NCI-H460 (cell line): ENCODE results near the gene NTSR1. TPM values are rescaled to one million over a fixed set of nuclear protein-coding genes. Genes with fewer than 3 reads are reported as not detected.

ENCODE experiments used
- DNase-seq: peaks from one replicate; pipeline ENCODE4 v3.0.0-alpha.2; 2016; ENCODE audit warnings: low read depth; ENCODE audit errors: extremely low read depth
- total RNA-seq: library from RNA; depleted of rRNA; stranded (reverse); fragments of >200 nt; shearing (Covaris generic); gene quantifications from 2 replicates; pipeline ENCODE4 v1.2.3, GENCODE V29; 2014

Gene NTSR1
- total RNA-seq, 1 experiment from 2014 or later = 19.3 TPM

DNA sequence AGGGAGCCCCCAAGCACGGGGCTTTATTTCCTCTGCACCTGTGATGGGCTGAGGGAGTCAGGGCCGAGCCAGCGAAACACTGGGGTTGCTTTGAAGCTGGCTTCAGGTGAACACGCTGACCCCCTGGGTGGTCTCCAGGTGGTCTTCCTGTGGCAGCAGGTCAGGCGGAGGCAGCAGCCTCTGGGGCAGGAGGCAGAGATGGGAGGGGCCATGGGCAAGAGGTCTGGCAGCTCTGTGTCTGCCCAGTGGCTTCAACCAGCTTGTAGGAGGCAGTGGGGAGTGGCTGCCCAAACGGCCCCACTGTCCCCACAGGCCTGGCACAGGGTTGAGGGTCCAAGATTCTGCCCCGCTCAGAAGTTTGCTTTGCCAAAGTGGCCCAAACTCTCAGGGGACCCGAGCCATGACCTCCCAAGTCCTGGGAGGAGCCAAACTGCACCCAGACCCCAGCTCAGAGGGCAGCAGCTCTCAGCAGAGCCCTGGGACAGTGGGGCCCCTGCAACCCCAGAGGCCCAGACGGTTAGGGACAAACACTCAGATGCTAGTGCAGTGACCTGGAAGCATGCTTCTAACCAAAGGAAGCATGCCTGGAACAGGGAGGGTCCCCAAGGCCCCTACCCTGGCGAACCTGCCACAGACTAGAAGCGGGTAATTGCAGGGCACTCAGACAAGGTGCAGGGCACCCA lies 15.3 kb downstream of the NTSR1 start:
- DNase-seq = no peak

DNA sequence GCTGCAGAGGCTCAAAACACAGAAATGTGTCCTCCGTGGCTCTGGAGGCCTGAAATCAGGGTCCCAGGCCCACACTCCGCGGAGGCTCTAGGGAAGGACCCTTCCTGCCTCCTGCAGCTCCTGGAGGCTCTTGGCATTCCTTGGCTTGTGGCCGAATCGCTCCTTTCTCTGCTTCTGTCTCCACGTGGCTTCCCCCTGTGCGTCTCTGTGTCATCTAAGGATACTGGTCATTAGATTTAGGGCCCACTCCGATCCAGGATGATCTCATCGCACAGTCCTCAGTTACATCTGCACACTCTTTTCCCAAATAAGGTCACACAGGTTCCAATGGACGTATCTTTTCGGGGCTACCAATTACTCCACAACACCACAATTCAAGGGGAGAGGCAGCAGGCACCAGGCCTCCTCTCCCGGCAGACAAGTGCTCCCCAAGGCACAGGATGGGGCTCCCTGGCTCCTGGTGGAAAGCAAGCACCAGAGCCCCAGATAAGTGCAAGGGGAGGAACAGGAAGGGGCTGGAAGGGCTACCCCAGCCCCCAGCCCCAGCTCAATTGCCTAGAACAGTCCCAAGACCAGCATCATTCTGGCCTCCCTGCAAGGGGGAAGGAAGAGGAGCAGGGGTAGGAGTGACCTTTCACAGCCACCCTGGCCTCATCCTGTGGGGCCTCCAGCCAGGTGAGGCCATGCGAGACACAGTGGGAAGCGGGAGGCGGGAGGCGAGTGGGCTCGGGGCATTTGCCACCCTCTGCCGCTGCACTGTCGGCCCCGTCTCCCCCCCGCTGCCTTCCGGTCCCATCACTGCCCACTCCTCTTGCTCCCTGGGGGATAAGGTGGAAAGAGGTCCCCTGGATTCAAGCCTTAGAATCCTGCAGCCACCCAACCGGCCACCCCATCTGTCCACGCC lies 16.3 kb downstream of the NTSR1 start:
- no peak for DNase-seq

DNA sequence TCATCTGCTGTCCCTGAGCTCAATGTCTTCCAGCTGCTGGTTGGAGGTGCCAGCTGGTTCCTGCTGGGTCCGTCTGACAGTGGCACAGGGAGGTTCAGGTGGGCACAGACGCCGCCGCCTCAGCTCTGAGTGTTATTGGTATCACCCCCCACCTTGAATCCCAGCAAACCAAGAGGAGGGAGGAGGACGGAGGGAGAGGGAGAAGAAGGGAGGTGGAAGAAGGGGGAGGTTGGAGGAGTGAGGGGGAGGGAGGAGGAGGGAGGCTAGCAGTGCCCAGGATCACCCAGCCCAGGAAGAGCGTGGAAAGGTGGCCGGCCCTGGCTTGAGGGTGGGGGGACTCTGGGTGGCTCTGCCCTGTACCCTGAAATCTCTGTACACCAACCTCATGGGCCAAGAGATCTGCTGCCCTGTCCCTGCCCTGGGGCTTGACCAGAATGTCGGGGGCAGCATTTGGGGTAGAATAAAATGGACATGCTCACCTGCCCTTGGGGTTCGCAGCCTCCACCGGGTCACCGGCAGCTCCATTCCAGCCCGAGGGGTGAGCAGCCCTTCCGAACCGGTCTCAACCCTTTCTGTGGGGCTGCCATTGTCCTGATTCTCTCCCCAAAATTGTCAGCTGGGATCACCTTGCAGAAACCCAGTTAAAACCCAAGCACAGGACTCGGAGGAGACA lies 17.1 kb downstream of the NTSR1 start:
- DNase-seq = no peak

DNA sequence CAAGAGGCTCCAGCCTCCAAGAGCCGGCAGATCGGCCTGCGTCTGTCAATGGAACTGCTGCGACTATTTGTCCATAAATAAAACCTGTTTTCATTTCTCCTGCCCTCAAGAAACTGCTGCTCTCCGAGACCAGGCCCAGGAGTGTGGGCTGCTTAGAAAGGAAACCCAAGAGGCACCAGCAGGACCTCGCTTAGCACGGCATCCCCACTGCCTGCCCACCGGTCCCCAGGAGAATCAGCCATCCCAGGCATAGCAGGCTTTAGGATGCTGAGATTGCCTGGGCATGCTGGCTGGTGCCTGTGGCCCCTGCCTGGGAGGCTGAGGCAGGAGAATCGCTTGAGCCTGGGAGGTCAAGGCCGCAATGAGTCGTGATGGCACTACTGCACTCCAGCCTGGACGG lies 17.6 kb downstream of the NTSR1 start:
- DNase-seq = no peak

DNA sequence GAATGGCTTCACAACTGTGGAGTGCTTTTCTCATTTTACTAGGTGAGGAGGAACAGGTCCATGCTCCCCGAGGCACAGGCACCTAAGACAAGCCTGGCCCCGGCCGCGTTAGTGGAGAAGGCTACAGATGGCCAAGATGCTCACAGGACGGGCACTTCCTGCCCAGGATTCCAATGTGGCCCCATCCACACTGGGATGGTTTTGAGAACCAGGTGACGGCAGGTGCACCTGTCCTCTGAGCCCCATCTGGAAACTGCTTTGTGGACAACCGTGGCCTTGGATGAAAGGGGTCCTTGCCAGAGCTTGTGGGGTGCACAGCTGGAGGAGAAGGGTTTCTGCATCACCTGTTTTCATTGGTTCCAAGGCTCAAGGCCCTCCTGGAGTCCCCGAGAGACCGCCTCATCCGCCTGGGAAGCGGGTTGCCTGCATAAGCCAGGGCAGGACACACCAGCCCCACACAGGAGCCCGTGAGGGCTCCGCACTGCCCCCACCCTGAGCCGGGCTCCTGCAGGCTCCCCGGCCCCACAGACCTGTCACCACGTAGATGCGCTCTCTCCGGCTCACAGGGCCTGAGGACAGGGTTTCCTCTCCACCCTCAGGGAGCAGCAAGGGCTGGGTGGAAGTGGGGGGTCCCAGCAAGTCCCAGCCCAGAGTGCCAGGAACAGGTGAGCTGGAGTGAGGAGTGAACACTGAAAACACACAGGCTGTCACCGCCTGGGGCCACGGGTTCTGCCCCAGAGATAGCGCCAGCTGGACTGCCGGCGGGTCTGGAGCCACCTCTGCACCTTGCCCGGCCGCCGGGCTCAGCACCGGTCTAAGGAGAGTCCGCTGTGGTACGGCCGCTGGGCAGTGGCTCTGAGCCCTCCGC lies 18.3 kb downstream of the NTSR1 start:
- no peak for DNase-seq

DNA sequence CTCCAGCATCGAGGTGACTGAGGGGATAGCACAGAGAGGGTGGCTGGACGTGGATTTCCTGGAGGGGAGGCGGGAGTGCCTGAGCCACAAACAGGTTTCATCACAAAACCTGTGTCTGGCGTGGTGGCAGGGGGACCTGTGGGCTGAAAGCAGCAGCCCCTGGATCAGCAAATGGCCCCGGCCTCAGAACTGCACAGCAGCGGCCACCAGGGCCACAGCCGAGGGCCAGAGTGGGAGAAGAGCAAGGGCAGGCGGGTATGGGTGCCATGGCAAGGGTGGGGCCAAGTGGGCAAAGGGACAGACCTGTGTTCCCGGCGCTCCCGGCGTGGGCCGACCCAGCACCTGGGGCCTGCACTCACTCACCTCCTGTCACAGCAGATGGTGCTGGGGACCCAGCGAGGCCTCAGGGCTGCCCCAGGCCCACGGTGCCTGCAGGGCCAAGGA lies 19.0 kb downstream of the NTSR1 start:
- DNase-seq = no peak

DNA sequence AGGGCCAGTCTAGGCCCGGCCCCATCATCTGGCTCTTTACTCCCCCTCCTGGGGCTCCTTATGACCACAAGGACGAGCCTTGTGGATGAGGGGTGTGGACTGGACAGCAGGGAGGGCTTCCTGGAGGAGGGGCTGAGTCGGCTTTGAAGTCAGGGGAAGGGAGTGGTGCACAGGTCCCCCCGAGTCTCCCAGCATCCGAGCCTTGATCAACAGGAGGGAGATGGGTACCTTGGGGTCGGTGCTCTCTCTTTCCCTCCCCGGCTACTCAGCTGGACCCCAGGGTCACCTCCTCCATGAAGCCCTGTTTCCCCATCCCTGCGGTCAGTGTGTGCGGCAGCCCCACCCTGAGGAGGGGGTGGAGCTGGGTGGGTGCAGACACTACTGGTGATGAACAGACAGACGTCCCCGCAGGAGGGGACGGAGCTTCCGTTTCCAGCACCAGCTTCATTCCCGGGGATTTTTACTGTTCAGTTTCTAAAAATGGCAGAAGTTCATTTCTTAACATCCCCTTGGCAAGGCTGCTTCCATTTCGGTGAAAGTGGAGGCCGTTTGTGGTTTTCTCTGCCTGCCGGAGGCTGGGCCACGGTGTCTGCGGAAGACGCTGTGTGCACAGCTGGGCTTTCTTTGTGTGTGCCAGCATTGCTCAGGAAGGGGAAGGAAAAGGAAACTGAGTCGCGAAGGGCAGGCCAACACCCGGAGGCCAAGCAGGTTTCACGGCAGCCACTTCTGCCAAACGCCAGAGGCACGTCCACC lies 19.6 kb downstream of the NTSR1 start:
- no peak for DNase-seq

DNA sequence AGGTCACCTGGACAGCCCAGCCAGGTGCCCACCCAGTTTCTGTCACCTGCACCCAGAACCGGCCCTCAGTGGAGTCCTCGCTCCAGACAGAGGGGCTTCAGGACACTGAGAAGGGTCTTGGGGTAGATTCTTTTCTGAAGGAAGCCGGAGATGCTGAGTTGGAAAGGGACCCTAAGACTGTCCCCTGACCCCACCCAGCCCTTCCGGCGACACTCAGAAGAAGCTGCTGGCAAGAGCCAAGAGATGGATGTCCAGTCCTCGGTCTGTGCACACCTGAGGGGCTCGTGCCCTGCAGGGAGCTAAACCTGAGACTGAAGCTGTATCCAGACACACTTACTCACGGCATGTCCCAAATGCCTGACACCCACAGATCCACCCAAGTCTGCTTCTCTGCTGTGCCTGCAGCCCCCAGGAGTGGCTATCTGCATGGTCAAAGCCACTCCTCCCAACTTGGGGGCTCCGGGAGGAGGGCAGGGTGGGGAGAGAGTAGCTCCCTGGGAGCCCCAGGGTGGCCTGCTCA lies 20.2 kb downstream of the NTSR1 start:
- no peak for DNase-seq

DNA sequence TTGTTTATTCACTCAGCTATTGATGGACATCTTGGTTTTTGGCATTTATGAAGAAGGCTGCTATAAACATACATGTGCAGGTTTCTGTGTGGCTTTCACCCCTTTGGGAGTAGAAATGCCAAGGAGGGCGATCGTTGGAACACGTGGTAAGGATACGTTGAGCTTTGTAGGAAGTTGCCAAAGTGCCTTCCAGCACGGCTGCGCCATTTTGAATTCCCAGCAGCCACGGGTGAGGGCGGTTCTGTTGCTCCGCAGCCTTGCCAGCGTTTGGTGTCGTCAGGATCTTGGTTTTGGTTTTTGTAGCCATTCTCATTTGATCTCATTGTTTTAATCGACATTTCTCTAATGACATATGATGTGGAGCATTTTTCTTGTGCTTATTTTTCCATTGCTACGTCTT lies 21.8 kb downstream of the NTSR1 start:
- DNase-seq = no peak

DNA sequence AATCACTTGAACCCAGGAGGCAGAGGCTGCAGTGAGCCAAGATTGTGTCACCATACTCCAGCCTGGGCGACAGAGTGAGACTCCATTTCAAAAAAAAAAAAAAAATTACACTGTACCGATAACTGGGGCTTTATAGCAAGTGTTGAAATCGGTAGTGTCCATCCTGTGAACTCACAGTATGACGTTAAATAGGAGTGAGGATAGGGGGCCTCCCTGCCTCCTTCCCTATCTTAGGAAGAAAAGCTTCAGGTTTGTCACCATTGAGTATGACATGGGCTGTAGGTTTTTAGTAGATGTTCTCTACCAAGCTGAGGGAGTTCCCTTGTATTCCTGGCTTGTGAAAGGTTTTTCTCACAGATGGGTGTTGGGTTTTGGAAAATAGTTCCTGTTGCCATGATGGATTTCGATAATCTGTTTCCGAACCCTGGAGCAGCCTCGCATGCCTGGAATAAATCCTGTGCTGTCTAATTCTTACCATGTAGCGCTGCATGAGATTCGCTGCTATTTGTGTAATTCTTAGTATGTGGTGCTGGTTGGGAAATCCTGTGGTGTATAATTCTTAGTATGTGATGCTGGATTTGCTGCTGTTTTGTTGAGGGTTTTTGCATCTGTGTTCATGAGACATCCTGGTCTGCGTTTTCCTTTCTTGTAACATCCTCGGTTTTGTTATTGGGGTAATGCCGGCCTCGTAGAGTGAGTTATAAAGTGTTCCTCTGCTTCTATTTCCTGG lies 23.6 kb downstream of the NTSR1 start:
- DNase-seq = no peak

DNA sequence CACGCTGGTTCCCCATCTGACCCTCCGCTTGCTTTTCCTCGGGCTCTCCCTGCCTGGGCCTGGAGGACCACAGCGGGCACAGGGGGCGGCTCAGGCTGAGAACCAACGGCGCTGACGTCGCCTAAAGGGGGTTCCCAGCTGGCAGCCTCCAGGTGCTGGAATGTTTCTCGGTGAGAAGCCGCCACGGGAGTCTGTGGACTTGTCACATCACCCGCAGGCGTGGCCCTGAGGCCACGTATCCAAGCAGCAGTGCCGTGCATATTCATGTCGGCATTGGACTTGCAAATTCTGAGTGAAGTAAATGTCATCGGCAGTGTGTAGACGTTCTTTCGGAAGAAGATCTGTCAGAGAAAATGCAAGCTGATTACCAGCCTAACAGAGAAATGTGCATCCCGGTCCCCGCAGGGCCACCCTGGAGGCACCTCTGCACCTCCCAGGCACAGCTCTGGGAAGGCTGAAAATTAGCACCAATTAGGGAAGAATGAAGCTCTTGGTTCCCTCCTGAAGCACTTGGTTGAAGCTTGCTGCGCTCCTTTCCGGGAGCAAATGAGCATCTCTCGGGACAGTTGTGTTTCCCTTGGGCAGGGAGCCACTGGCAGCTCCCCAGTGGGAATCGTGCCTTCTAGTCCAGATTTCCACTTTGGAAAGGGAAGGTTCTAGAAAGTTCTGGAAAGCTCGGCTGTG lies 24.3 kb downstream of the NTSR1 start:
- no peak for DNase-seq

DNA sequence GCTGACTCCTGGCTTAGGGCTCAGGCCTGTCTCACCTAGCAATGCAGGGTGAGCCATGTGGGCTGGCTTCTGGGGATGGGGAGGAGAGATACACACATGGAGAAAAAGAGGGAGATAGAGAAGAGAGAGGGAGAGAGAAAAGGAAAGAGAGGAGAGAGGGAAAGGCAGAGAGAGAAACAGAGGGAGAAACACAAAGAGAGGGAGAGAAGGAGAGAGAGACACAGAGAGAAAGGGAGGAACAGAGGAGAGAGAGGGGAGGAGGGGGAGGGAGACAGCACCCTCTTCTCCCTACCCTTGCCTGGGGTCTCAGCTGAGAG lies 24.8 kb downstream of the NTSR1 start:
- DNase-seq = no peak

DNA sequence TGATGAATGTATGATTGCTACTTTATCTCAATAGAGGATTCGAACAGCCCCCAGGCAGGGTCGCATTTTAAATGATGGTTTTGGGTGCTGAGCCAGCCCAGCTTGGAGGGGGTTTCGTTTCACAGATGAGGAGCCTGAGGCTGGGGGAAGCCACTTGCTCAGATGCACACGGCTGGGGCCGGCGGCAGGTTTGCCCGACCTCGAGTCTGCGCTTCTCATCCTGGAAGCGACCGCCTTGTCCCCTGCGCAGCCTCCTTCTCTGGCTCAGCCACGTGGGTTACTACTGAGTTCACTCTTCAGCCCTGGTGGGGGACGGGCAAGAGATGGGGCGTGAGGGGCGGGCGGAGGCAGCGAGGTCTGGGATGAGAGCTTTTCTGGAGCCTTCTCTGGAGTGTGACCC lies 25.3 kb downstream of the NTSR1 start:
- DNase-seq = no peak

DNA sequence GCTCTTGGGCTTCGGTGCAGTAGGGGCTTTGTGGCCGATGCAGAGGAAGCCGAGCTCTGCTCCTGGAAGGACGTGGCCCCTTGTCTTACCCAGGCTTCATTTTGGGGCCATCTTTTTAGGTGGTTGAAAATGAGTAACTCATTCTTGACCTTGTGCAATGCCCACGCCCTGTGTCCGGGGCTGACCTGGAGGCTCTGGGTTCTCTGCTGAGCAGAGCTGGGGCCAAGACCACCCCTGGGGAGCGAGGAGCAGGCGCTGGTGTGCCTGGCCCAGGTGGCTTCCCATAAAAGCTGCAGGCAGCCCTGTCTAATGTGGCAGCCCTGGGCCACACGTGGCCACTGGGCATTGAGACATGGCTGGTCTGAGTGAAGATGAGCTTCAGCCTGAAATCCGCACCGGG lies 25.7 kb downstream of the NTSR1 start:
- DNase-seq = no peak

DNA sequence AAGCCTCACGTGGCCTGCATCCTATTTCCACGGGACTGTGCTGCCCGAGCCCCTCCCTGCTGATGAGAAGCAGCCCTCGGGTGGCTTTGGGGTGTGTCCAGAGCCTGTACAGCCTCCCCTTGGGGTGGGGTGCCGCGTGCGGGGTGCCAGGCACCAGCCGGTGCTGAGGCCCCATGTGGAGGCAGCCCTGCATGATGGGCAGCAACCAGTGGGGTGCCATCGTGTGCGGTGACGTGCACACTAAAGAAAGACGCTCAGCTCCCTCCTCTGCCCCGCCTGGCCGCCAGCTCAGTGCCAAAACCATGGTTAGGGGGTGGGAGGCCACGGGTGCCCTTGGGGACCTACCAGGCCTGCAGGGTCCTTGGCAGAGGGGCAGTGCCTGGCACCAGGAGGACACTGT lies 26.2 kb downstream of the NTSR1 start:
- no peak for DNase-seq

DNA sequence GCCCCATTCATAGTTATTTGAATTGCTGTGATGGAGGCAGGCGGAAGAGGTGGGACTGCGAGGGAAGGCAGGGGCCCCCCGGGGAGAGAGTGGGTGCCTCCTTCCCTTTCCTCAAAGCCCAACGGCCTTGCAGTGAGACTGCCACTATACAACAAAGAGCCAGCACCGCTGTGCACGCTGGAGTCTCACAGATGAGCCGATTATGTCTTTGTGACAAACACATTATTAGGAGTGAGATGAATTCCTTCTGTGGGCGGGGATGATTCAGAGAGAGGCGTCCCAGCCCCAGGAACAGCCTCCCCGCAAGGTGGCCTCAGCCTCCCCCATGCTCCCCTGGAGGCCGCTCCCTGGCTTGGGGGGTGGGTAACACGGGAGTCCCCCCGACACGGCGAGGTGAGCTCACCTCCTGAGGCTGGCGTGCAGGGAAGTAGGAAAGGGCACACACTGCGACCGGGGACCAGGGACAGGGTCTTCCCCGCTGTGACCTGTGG lies 26.7 kb downstream of the NTSR1 start:
- no peak for DNase-seq

DNA sequence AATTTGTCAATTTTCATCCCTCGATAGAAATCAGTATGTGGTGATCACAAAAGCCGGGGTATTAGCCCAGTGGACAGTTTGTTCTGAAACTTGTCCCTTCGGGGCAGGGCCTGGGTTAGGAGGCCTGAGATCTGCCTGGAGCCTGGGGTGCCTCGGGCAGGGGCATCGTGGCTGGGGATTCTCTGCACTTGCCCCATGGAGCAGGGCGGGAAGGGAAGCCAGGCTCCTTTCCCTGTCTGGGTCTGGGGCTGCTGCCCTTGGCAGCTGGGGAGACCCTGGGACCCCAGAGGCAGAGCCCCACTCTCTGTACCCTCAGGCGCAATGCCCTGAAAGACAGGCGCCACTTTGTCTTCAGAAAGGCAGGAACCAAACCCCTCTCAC lies 27.4 kb downstream of the NTSR1 start:
- no peak for DNase-seq

DNA sequence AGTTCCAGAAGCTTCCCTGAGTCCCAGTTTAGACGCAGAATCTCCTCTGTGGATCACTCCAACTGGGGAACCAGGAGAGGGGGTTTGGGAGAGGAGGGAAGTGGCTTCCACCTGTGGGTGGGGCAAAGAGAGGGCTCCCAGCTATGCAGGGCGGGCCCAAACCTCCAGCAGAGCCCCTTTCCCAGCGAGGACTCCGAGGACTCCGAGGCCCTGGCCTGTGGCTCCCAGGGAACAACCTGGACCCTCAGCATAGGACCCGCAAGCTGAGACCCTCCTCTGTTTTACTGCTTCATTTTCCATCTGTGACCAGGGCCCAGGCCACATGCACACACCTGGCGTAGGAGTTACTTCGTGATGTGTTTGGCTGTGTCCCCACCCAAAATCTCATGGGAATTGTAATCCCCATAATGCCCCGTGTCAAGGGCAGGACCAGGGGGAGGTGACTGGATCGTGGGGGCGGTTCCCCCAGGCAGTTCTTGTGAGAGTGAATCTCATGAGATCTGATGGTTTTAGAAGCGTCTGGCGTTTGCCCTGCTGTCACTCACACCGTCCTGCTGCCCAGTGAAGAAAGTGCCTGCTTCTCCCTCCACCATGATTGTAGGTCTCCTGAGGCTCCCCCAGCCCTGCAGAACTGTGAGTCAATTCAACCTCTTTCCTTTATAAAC lies 27.9 kb downstream of the NTSR1 start:
- DNase-seq = no peak
